Heart right ventricle (tissue), 16 donors: ENCODE data around the gene MAGI2. TPM values are rescaled to one million over a fixed set of nuclear protein-coding genes. Genes with fewer than 3 reads are reported as not detected.

ENCODE experiments used
- ATAC-seq, 8 donors: fragments of 200-7000 bp; cut with Tn5 transposase; one replicate each; pipeline ENCODE4 v1.9.1; 2020; ENCODE audit warnings: mild to moderate bottlenecking in 8 of 8, moderate library complexity in 8 of 8, moderate number of reproducible peaks in 1 of 8
- DNase-seq, 2 donors: peaks; one replicate each; pipeline ENCODE4 v3.0.0-alpha.2; 2020
- H3K27ac ChIP-seq, 10 donors: fragments of 200-600 bp; sonication (generic) in 2 of 10; one replicate each; pipeline versions ENCODE4 v1.5.0 to v1.8.0; 2020 to 2022; ENCODE audit warnings: mild to moderate bottlenecking in 3 of 10
- H3K27me3 ChIP-seq, 7 donors: fragments of 200-600 bp; one replicate each; pipeline ENCODE4 v1.8.0; 2021 to 2022; ENCODE audit warnings: mild to moderate bottlenecking in 2 of 7
- H3K36me3 ChIP-seq, 9 donors: fragments of 200-600 bp; sonication (generic) in 1 of 9; one replicate each; pipeline versions ENCODE4 v1.5.0 to v1.8.0; 2020 to 2022; ENCODE audit warnings: mild to moderate bottlenecking in 2 of 9
- H3K4me1 ChIP-seq, 9 donors: fragments of 200-600 bp; sonication (generic) in 1 of 9; one replicate each; pipeline versions ENCODE4 v1.5.0 to v1.8.0; 2020 to 2022; ENCODE audit warnings: mild to moderate bottlenecking in 4 of 9
- H3K4me3 ChIP-seq, 10 donors: fragments of 200-600 bp; sonication (generic) in 2 of 10; one replicate each; pipeline versions ENCODE4 v1.5.0 to v1.8.0; 2020 to 2022; ENCODE audit warnings: mild to moderate bottlenecking in 7 of 10, moderate library complexity in 2 of 10
- H3K9me3 ChIP-seq, 11 donors: fragments of 200-600 bp in 10 of 11; sonication (generic) in 2 of 11; one replicate each; pipeline versions ENCODE4 v1.5.0 to v1.8.0; 2013 to 2022; ENCODE audit warnings: mild to moderate bottlenecking in 2 of 11, control low read depth in 1 of 11, moderate library complexity in 1 of 11
- WGBS, 2 donors: extraction: QIAGEN DNeasy Blood & Tissue Kit; methylation state at CpG; one replicate each; pipeline ENCODE4 v1.1.7; 2013; ENCODE audit warnings: inconsistent platforms in 1 of 2; 5-methylcytosine and 5-hydroxymethylcytosine counted together
- intact Hi-C, 10 donors: fragments of 100-400 bp; cut with DNase I; formaldehyde crosslinking; loops; one replicate each; pipeline versions ENCODE4 v1.11.1 to v1.14.2; 2022
- polyA plus RNA-seq, 2 donors: library from polyadenylated mRNA; stranded (reverse); fragments of 200-250 nt; gene quantifications; one replicate each; pipeline ENCODE4 v1.2.3, GENCODE V29; 2013
- total RNA-seq, 10 donors: library from RNA; stranded (reverse); fragmentation: NEBNext Ultra II Directional in 3 of 10; extraction: Animal tissue kit (Norgen Biotek cat#: 25700) in 3 of 10; gene quantifications; one replicate each; pipeline versions ENCODE4 v1.2.1 to v1.2.4, GENCODE V29; 2021 to 2023
- TF ChIP-seq, protein P1 (sequence below), 9 donors: fragments of 200-600 bp; sonication (generic) in 2 of 9; IDR thresholded peaks; one replicate each; pipeline versions ENCODE4 v1.5.0 to v1.8.0; 2021 to 2022; ENCODE audit warnings: antibody characterized with exemption in 9 of 9, mild to moderate bottlenecking in 5 of 9, moderate library complexity in 1 of 9
- donor health status: Arrhythmogenic right ventricular cardiomyopathy.
- donor health status: ischemic (EF 13 %, LVEDD 7.1; RV severe dilation, severe dysfunction).
- donor health status: healthy with polysubstance abuse.
- donor health status: DM: no; HTN: yes; CAD: no.
- donor health status: DM: no; HTN: no; CAD: no.
- donor health status: ischemic (EF 25% LVEDD 6.9; RV normal size, moderate dysfunction).
- donor health status: ischemic (EF 25% LVEDD 5.7; RV mildly dilated, moderate dysfunction).
- donor health status: healthy.
- donor health status: DM: yes; HTN: yes; CAD: no.
- donor health status: Ischemic cardiomyopathy.
- donor health status: ischemic (EF 35%, LVEDD 5.7; RV mildly dilated, moderate dysfunction).
- donor health status: nonischemic (EF 11% LVEDD 7.7; RV severe dilation, severe dysfunction).
- donor health status: DM: yes; HTN: yes; CAD: no.
- donor health status: PGD.
- donor health status: ischemic (EF 29% LVEDD 5.4; RV normal size, mild dysfunction).
- donor health status: nonischemic (EF 23%, LVEDD 6.1; RV moderate dilation, normal function).

The MAGI2 gene
- total and polyA plus RNA-seq, 12 donors = 0.83 to 6.0 (median 4.1) TPM

- ATAC-seq (no peak), DNase-seq (no peak)
- Histone ChIP-seq H3K4me3 (no peak overlapping the region), H3K4me1 (no peaks in the 10 kb centered on the region), H3K36me3 (no peaks in the 10 kb centered on the region), H3K27me3 (no peaks in the 10 kb centered on the region), H3K9me3 (no peaks in the 10 kb centered on the region), H3K27ac (no peak overlapping the region)
- 83 to 85% methylated on average over 4 of the region's 4 CpGs for WGBS, 2 donors
- intact Hi-C loops = loop anchor here in 3 of 10 donors (10.0 kb wide), 3 partner anchors 344 to 724 kb away; no protein-coding TSS in a partner anchor
- TF ChIP-seq, protein P1, sequence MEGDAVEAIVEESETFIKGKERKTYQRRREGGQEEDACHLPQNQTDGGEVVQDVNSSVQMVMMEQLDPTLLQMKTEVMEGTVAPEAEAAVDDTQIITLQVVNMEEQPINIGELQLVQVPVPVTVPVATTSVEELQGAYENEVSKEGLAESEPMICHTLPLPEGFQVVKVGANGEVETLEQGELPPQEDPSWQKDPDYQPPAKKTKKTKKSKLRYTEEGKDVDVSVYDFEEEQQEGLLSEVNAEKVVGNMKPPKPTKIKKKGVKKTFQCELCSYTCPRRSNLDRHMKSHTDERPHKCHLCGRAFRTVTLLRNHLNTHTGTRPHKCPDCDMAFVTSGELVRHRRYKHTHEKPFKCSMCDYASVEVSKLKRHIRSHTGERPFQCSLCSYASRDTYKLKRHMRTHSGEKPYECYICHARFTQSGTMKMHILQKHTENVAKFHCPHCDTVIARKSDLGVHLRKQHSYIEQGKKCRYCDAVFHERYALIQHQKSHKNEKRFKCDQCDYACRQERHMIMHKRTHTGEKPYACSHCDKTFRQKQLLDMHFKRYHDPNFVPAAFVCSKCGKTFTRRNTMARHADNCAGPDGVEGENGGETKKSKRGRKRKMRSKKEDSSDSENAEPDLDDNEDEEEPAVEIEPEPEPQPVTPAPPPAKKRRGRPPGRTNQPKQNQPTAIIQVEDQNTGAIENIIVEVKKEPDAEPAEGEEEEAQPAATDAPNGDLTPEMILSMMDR (IDR thresholded peaks at IDR 0.05) = no peak
Measured at GRCh38 chr7:79290841-79291497, 162.5 kb downstream of the MAGI2 start.

- TF ChIP-seq, protein P1 (IDR thresholded peaks at IDR 0.05) = no peak
- ATAC-seq = no peak
- WGBS, 2 donors = 91% methylated on average over 3 of the region's 3 CpGs
Measured at GRCh38 chr7:79290398-79290797, 163.1 kb downstream of the MAGI2 start.

GRCh38 chr7:79288655-79289054 is 164.8 kb downstream of the MAGI2 start:
- no peak for ATAC-seq
- DNase-seq = no peak
- 44 to 54% methylated on average over 5 of the region's 5 CpGs for WGBS, 2 donors
- Histone ChIP-seq H3K4me3 (no peak overlapping the region), H3K36me3 (no peaks in the 10 kb centered on the region), H3K27me3 (no peaks in the 10 kb centered on the region), H3K27ac (no peak overlapping the region), H3K4me1 (no peaks in the 10 kb centered on the region), H3K9me3 (no peaks in the 10 kb centered on the region)
- intact Hi-C loops = no loop called here
- TF ChIP-seq, protein P1 (IDR thresholded peaks at IDR 0.05) = no peak

More at GRCh38 chr7:79290398-79290797, 163.1 kb downstream of the MAGI2 start:
- intact Hi-C loops = loop anchor here in 3 of 10 donors (10.0 kb wide), 3 partner anchors 344 to 724 kb away; no protein-coding TSS in a partner anchor
- DNase-seq = no peak
- H3K9me3 ChIP-seq = no peaks in the 10 kb centered on the region
- no peak overlapping the region for H3K27ac ChIP-seq
- no peak overlapping the region for H3K4me3 ChIP-seq
- no peaks in the 10 kb centered on the region for H3K27me3 ChIP-seq
- no peaks in the 10 kb centered on the region for H3K36me3 ChIP-seq
- no peaks in the 10 kb centered on the region for H3K4me1 ChIP-seq

DNA sequence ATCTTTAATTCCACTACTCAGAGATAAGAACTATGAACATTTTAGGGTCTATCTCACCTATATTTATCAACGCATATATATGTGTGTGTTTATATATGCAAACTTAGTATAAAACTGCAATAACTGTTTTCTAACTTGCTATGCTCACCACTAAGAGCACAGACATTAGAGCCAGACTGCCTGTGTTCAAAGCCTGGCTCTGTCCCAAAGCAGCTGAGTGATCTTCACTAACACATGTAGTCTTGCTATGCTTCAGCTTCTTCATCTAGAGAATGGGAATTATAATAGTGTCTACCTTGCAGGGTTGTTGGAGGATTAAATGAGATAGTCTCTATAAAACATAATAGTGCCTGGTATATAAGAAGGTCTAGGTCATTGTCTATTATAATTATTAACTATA is 165.5 kb downstream of the MAGI2 start:
- no peak for ATAC-seq
- TF ChIP-seq, protein P1 (IDR thresholded peaks at IDR 0.05) = no peak
- 83 to 90% methylated on average over 1 of the region's 1 CpG for WGBS, 2 donors
- intact Hi-C loops = no loop called here
- H3K4me1 ChIP-seq = no peaks in the 10 kb centered on the region
- no peaks in the 10 kb centered on the region for H3K9me3 ChIP-seq
- no peak for DNase-seq
- H3K36me3 ChIP-seq = no peaks in the 10 kb centered on the region
- no peak overlapping the region for H3K4me3 ChIP-seq
- H3K27ac ChIP-seq = no peak overlapping the region
- H3K27me3 ChIP-seq = no peaks in the 10 kb centered on the region
